Measurements from ENCODE around the gene SMC3. TPM values are rescaled to one million over a fixed set of nuclear protein-coding genes. Genes with fewer than 3 reads are reported as not detected.

Gene SMC3
- total and polyA plus RNA-seq, 2 of the 4 experiments (the other 2 are of a cell fraction): 15.0 to 15.2 TPM

- dilution Hi-C loops (cut with HindIII; ENCODE audit: low sequenced_read_pairs, unreplicated experiment) (no loop called here), in situ Hi-C loops (cut with MboI; ENCODE audit: low sequenced_read_pairs) (loop anchor here (5.0 kb wide), 1 partner anchor 236 kb away; no protein-coding TSS in a partner anchor), intact Hi-C loops (cut with micrococcal nuclease) (no loop called here)
- Histone ChIP-seq H3K9me3 (ENCODE audit: control insufficient read depth, insufficient read depth, low read length) (no peaks in the 10 kb centered on the region), H3K9ac (ENCODE audit: low read depth, low read length) (no peak overlapping the region), H2AFZ (replicated peaks; ENCODE audit: low read length, poor library complexity) (no peak overlapping the region), H3K4me3 (ENCODE audit: insufficient read depth, low read depth, low read length) (no peak overlapping the region), H3K27me3 (ENCODE audit: control insufficient read depth, insufficient read depth, low read length) (peaks cover 2% of the 10 kb centered on the region; the same call in 1 of the 2 replicates), H3K4me1 (ENCODE audit: control insufficient read depth, insufficient read depth, low read length) (peaks cover 2% of the 10 kb centered on the region; the same call in 1 of the 2 replicates), H2BK5ac (ENCODE audit: low read depth, low read length, poor library complexity, severe bottlenecking) (no peak overlapping the region), H2BK20ac (ENCODE audit: low read depth, low read length) (no peak overlapping the region), H2BK120ac (ENCODE audit: low read depth, low read length) (no peak overlapping the region), H2AK9ac (replicated peaks; ENCODE audit: low read depth, low read length, poor library complexity) (no peak overlapping the region), H3K4me2 (ENCODE audit: low read depth, low read length) (no peak overlapping the region), H3K14ac (replicated peaks; ENCODE audit: low read depth, low read length) (no peak overlapping the region), H4K20me1 (ENCODE audit: insufficient read depth, low read length) (no peaks in the 10 kb centered on the region), H3K79me1 (ENCODE audit: low read depth in 1 of 2, low read length in 2 of 2) (no peaks in the 10 kb centered on the region), H3K56ac (ENCODE audit: extremely low read depth, insufficient read depth, low read length) (no peak overlapping the region), H4K91ac (ENCODE audit: insufficient read depth, low read depth, low read length) (no peak overlapping the region), H3K23ac (ENCODE audit: low read depth, low read length) (no peak overlapping the region), H3K9me1 (ENCODE audit: insufficient read depth, low read length) (0 out of 2 replicates have a peak, but pooled peaks cover 3% of the 10 kb centered on the region), H4K8ac (ENCODE audit: low read depth in 2 of 2, low read length in 2 of 2) (no peak overlapping the region), H3K4ac (ENCODE audit: low read depth, low read length) (no peak overlapping the region), H3K36me3 (ENCODE audit: control insufficient read depth, insufficient read depth, low read length) (no peaks in the 10 kb centered on the region), H2BK15ac (ENCODE audit: low read depth, low read length) (no peak overlapping the region), H3K18ac (ENCODE audit: low read depth, low read length) (no peak overlapping the region), H4K5ac (ENCODE audit: low read depth, low read length) (no peak overlapping the region), H3K27ac (ENCODE audit: insufficient read depth, low read length) (no peak overlapping the region), H2AK5ac (ENCODE audit: low read depth, low read length) (no peak overlapping the region)
- WGBS, 2 experiments (ENCODE audit: extremely low coverage in 2 of 2, insufficient read length in 1 of 2): no CpG with 5 or more reads among the region's 5 CpGs
- no peak for ATAC-seq (ENCODE audit: low read depth)
- ChIA-PET POLR2A (ENCODE audit: unreplicated experiment) (no interaction called here), CTCF (interaction anchor here (1.2 to 1.4 kb wide), 2 partner anchors 10 to 242 kb away, joined by 3 to 4 read pairs; no protein-coding TSS in a partner anchor)
- BruUV-seq (replicated peaks): no TSS peak
- TF ChIP-seq MAFK (IDR thresholded peaks at IDR 0.05; ENCODE audit: low read depth, low read length) (no peak), RCOR1 (IDR thresholded peaks at IDR 0.05; ENCODE audit: insufficient replicate concordance, low read length) (no peak), RAD21 (IDR thresholded peaks at IDR 0.05; ENCODE audit: low read length) (no peak), FOS (IDR thresholded peaks at IDR 0.05; ENCODE audit: low read depth, low read length) (no peak), BHLHE40 (IDR thresholded peaks at IDR 0.05; ENCODE audit: low read depth, low read length) (no peak), USF2 (IDR thresholded peaks at IDR 0.05; ENCODE audit: low read depth, low read length) (no peak)
- DNase-seq: no peak
Measured at GRCh38 chr10:110548002-110548401, 19.5 kb upstream of the SMC3 start.
